IMR-90 (cell line): ENCODE data around the gene PRKCB. TPM values are rescaled to one million over a fixed set of nuclear protein-coding genes. Genes with fewer than 3 reads are reported as not detected.

Experiments
- ATAC-seq: fragments of 200-7000 bp; cut with Tn5 transposase; 2 replicates; pipeline ENCODE4 v1.9.1; 2020; ENCODE audit warnings: low read depth, mild to moderate bottlenecking, moderate library complexity
- BruUV-seq: library from RNA; stranded (reverse); fragments of 400-500 nt; replicated peaks from 2 replicates; lab custom pipeline; 2021; lab: Mats Ljungman, UMichigan
- CTCF ChIA-PET: fragments of 300-600 bp; formaldehyde crosslinking; extraction: SDS; loops from one replicate; lab custom pipeline; 2021; ENCODE audit warnings: antibody characterized with exemption; lab: Yijun Ruan, JAX
- POLR2A ChIA-PET: fragments of 300-600 bp; sonication (Branson Sonifier 250); formaldehyde crosslinking; loops from one replicate; lab custom pipeline; 2022; ENCODE audit warnings: antibody characterized with exemption; ENCODE audit not compliant: unreplicated experiment; lab: Charles Lee
- DNase-seq: peaks from one replicate; pipeline ENCODE4 v3.0.0; 2013
- H2AFZ ChIP-seq: replicated peaks from 2 replicates; pipeline ENCODE3; 2013; ENCODE audit warnings: low read length, mild to moderate bottlenecking; ENCODE audit not compliant: poor library complexity
- H2AK5ac ChIP-seq: 2 replicates; pipeline ENCODE4 v1.6.1; 2013; ENCODE audit warnings: low read depth, low read length, inconsistent platforms
- H2AK9ac ChIP-seq: replicated peaks from 2 replicates; pipeline ENCODE3; 2013; ENCODE audit warnings: mild to moderate bottlenecking, low read depth, low read length, moderate library complexity; ENCODE audit not compliant: poor library complexity
- H2BK120ac ChIP-seq: 2 replicates; pipeline ENCODE4 v1.6.1; 2013; ENCODE audit warnings: low read depth, low read length, inconsistent platforms
- H2BK15ac ChIP-seq: 3 replicates; pipeline ENCODE4 v1.6.1; 2013; ENCODE audit warnings: low read depth, low read length, inconsistent platforms
- H2BK20ac ChIP-seq: 2 replicates; pipeline ENCODE4 v1.6.1; 2013; ENCODE audit warnings: low read depth, mild to moderate bottlenecking, inconsistent platforms, low read length, moderate library complexity
- H2BK5ac ChIP-seq: 2 replicates; pipeline ENCODE4 v1.6.1; 2013; ENCODE audit warnings: mild to moderate bottlenecking, low read depth, low read length, inconsistent platforms; ENCODE audit not compliant: poor library complexity, severe bottlenecking
- H3K14ac ChIP-seq: replicated peaks from 2 replicates; pipeline ENCODE4 v1.6.1; 2013; ENCODE audit warnings: low read depth, low read length, inconsistent platforms
- H3K18ac ChIP-seq: 2 replicates; pipeline ENCODE4 v1.6.1; 2013; ENCODE audit warnings: low read depth, low read length, control low read depth
- H3K23ac ChIP-seq: 2 replicates; pipeline ENCODE4 v1.6.1; 2013; ENCODE audit warnings: low read depth, low read length, inconsistent platforms
- H3K27ac ChIP-seq: 2 replicates; pipeline ENCODE4 v1.5.1; 2013; ENCODE audit warnings: mild to moderate bottlenecking, control low read depth, low read length; ENCODE audit not compliant: insufficient read depth
- H3K27me3 ChIP-seq: 2 replicates; pipeline ENCODE4 v1.6.1; 2013; ENCODE audit warnings: low read length; ENCODE audit not compliant: control insufficient read depth, insufficient read depth
- H3K36me3 ChIP-seq: 2 replicates; pipeline ENCODE4 v1.6.1; 2013; ENCODE audit warnings: low read length, mixed read lengths; ENCODE audit not compliant: control insufficient read depth, insufficient read depth
- H3K4ac ChIP-seq: 2 replicates; pipeline ENCODE4 v1.6.1; 2013; ENCODE audit warnings: low read depth, low read length, inconsistent platforms
- H3K4me1 ChIP-seq: 2 replicates; pipeline ENCODE4 v1.6.1; 2013; ENCODE audit warnings: low read length, mixed read lengths; ENCODE audit not compliant: control insufficient read depth, insufficient read depth
- H3K4me2 ChIP-seq: 2 replicates; pipeline ENCODE4 v1.6.1; 2013; ENCODE audit warnings: low read depth, mild to moderate bottlenecking, control low read depth, low read length, moderate library complexity
- H3K4me3 ChIP-seq: 2 replicates; pipeline ENCODE4 v1.5.1; 2013; ENCODE audit warnings: low read depth, mild to moderate bottlenecking, control low read depth, low read length, moderate library complexity; ENCODE audit not compliant: insufficient read depth
- H3K56ac ChIP-seq: 2 replicates; pipeline ENCODE4 v1.6.1; 2013; ENCODE audit warnings: low read length, inconsistent platforms; ENCODE audit not compliant: insufficient read depth; ENCODE audit errors: extremely low read depth
- H3K79me1 ChIP-seq, 2 experiments: 2 replicates each; pipeline ENCODE4 v1.6.1; 2013; ENCODE audit warnings: low read length in 2 of 2, inconsistent platforms in 1 of 2, low read depth in 1 of 2
- H3K9ac ChIP-seq: 2 replicates; pipeline ENCODE4 v1.6.1; 2013; ENCODE audit warnings: low read depth, low read length, control low read depth
- H3K9me1 ChIP-seq: 2 replicates; pipeline ENCODE4 v1.6.1; 2013; ENCODE audit warnings: low read length, inconsistent platforms; ENCODE audit not compliant: insufficient read depth
- H3K9me3 ChIP-seq: 2 replicates; pipeline ENCODE4 v1.6.1; 2013; ENCODE audit warnings: low read length; ENCODE audit not compliant: control insufficient read depth, insufficient read depth
- H4K20me1 ChIP-seq: 2 replicates; pipeline ENCODE4 v1.6.1; 2013; ENCODE audit warnings: low read length, inconsistent platforms; ENCODE audit not compliant: insufficient read depth
- H4K5ac ChIP-seq: 2 replicates; pipeline ENCODE4 v1.6.1; 2013; ENCODE audit warnings: mild to moderate bottlenecking, low read depth, low read length, control low read depth
- H4K8ac ChIP-seq, 2 experiments: 2 replicates each; pipeline ENCODE4 v1.6.1; 2013; ENCODE audit warnings: low read depth in 2 of 2, low read length in 2 of 2, control low read depth in 1 of 2, inconsistent platforms in 1 of 2
- H4K91ac ChIP-seq: 2 replicates; pipeline ENCODE4 v1.6.1; 2013; ENCODE audit warnings: low read depth, low read length, inconsistent platforms; ENCODE audit not compliant: insufficient read depth
- BHLHE40 ChIP-seq: fragments of 150-350 bp; IDR thresholded peaks from 2 replicates; pipeline ENCODE4 v1.6.1; 2016; ENCODE audit warnings: mild to moderate bottlenecking, low read depth, low read length
- CEBPB ChIP-seq: IDR thresholded peaks from 2 replicates; pipeline ENCODE4 v1.6.1; 2012; ENCODE audit warnings: low read depth, low read length, improper control_type of control experiment
- CHD1 ChIP-seq: IDR thresholded peaks from 2 replicates; pipeline ENCODE4 v1.6.1; 2012; ENCODE audit warnings: low read depth, low read length, improper control_type of control experiment
- MAZ ChIP-seq: IDR thresholded peaks from 2 replicates; pipeline ENCODE4 v1.6.1; 2012; ENCODE audit warnings: low read depth, mild to moderate bottlenecking, low read length, improper control_type of control experiment, moderate library complexity, borderline replicate concordance
- NFE2L2 ChIP-seq: fragments of 150-350 bp; IDR thresholded peaks from 2 replicates; pipeline ENCODE4 v1.6.1; 2016; ENCODE audit warnings: low read depth, mild to moderate bottlenecking, low read length
- RAD21 ChIP-seq: IDR thresholded peaks from 2 replicates; pipeline ENCODE4 v1.6.1; 2012; ENCODE audit warnings: low read length, improper control_type of control experiment
- RCOR1 ChIP-seq: IDR thresholded peaks from 2 replicates; pipeline ENCODE4 v1.6.1; 2012; ENCODE audit warnings: mild to moderate bottlenecking, low read length, improper control_type of control experiment; ENCODE audit not compliant: insufficient replicate concordance
- SMC3 ChIP-seq: fragments of 150-350 bp; IDR thresholded peaks from 2 replicates; pipeline ENCODE4 v1.6.1; 2016; ENCODE audit warnings: low read depth, mild to moderate bottlenecking, antibody characterized with exemption, low read length, moderate library complexity
- dilution Hi-C: fragments of 300-500 bp; cut with HindIII; formaldehyde crosslinking; loops from one replicate; pipeline ENCODE4 v1.14.3; 2018; ENCODE audit warnings: low sequenced_read_pairs; ENCODE audit not compliant: unreplicated experiment
- in situ Hi-C: fragments of 300-500 bp; cut with MboI; formaldehyde crosslinking; loops from 3 replicates; pipeline ENCODE4 v1.14.3; 2019; ENCODE audit warnings: low sequenced_read_pairs, inconsistent platforms, mixed read lengths
- intact Hi-C: fragments of 100-400 bp; cut with micrococcal nuclease; formaldehyde crosslinking; loops from 2 replicates; pipeline ENCODE4 v1.10.0; 2022
- polyA plus RNA-seq, 3 experiments: library from polyadenylated mRNA; depleted of rRNA; stranded (reverse); fragments of >200 nt; gene quantifications; 2 replicates each; pipeline ENCODE4 v1.2.3, GENCODE V29; 2012; ENCODE audit warnings: low replicate concordance in 1 of 3
- total RNA-seq: library from RNA; depleted of rRNA; stranded (reverse); fragments of >200 nt; gene quantifications from 2 replicates; pipeline ENCODE4 v1.2.3, GENCODE V29; 2012
- TF ChIP-seq, protein P1 (sequence below): fragments of 150-350 bp; IDR thresholded peaks from 2 replicates; pipeline ENCODE4 v1.6.1; 2016; ENCODE audit warnings: low read depth, mild to moderate bottlenecking, low read length, moderate library complexity, borderline replicate concordance
- TF ChIP-seq, protein P2 (sequence below): conservative IDR thresholded peaks from 2 replicates; pipeline ENCODE4 v1.5.1; 2012; ENCODE audit warnings: mild to moderate bottlenecking, low read depth, low read length, improper control_type of control experiment

Gene PRKCB
- total and polyA plus RNA-seq, 2 of the 4 experiments (the other 2 are of a cell fraction) = under 0.01 TPM; not detected in 1

DNA sequence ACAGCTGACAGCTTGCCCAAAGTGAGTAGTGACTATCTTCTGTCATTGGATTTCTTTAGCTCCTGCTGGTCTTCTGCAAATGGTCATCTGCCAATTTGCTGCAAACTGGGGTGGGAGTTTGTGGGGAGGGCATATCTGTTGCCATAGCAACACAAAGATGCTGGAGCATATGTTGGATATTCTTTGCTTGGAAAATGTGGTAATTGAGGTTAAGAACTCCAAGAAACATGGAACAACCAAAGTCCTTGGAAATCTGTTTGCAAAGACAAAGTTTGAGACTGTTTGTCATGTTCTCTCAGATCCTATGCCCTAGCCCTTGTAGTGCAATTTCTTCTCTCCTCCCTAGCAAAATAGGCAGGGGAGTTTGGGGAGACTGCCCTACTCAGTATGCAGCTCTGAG lies 155.3 kb downstream of the PRKCB start:
- no peak overlapping the region for H3K56ac ChIP-seq
- H2AFZ ChIP-seq = no peak overlapping the region
- no TSS peak for BruUV-seq
- no peaks in the 10 kb centered on the region for H3K9me1 ChIP-seq
- no peak overlapping the region for H3K4ac ChIP-seq
- no peaks in the 10 kb centered on the region for H3K27me3 ChIP-seq
- H4K5ac ChIP-seq = no peak overlapping the region
- no peak overlapping the region for H2BK120ac ChIP-seq
- no peak overlapping the region for H2AK5ac ChIP-seq
- no peak overlapping the region for H3K4me2 ChIP-seq
- no peak for ATAC-seq
- H2BK15ac ChIP-seq = no peak overlapping the region
- H3K27ac ChIP-seq = no peak overlapping the region
- TF ChIP-seq RAD21 (no peak), RCOR1 (no peak), NFE2L2 (no peak), CHD1 (no peak), MAZ (no peak), CEBPB (no peak), SMC3 (no peak), BHLHE40 (no peak)
- TF ChIP-seq, protein P1, sequence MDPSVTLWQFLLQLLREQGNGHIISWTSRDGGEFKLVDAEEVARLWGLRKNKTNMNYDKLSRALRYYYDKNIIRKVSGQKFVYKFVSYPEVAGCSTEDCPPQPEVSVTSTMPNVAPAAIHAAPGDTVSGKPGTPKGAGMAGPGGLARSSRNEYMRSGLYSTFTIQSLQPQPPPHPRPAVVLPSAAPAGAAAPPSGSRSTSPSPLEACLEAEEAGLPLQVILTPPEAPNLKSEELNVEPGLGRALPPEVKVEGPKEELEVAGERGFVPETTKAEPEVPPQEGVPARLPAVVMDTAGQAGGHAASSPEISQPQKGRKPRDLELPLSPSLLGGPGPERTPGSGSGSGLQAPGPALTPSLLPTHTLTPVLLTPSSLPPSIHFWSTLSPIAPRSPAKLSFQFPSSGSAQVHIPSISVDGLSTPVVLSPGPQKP = no peak
- TF ChIP-seq, protein P2, sequence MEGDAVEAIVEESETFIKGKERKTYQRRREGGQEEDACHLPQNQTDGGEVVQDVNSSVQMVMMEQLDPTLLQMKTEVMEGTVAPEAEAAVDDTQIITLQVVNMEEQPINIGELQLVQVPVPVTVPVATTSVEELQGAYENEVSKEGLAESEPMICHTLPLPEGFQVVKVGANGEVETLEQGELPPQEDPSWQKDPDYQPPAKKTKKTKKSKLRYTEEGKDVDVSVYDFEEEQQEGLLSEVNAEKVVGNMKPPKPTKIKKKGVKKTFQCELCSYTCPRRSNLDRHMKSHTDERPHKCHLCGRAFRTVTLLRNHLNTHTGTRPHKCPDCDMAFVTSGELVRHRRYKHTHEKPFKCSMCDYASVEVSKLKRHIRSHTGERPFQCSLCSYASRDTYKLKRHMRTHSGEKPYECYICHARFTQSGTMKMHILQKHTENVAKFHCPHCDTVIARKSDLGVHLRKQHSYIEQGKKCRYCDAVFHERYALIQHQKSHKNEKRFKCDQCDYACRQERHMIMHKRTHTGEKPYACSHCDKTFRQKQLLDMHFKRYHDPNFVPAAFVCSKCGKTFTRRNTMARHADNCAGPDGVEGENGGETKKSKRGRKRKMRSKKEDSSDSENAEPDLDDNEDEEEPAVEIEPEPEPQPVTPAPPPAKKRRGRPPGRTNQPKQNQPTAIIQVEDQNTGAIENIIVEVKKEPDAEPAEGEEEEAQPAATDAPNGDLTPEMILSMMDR = no peak
- H3K4me3 ChIP-seq = no peak overlapping the region
- H2BK5ac ChIP-seq = no peak overlapping the region
- no peak overlapping the region for H2BK20ac ChIP-seq
- no peak for DNase-seq
- H4K8ac ChIP-seq = no peak overlapping the region
- ChIA-PET POLR2A (no interaction called here), CTCF (no interaction called here)
- no peaks in the 10 kb centered on the region for H3K4me1 ChIP-seq
- H3K36me3 ChIP-seq = no peaks in the 10 kb centered on the region
- H3K23ac ChIP-seq = no peak overlapping the region
- H3K9ac ChIP-seq = no peak overlapping the region
- in situ Hi-C loops = no loop called here
- H2AK9ac ChIP-seq = no peak overlapping the region
- no peaks in the 10 kb centered on the region for H3K79me1 ChIP-seq
- no peak overlapping the region for H3K18ac ChIP-seq
- H4K20me1 ChIP-seq = no peaks in the 10 kb centered on the region
- no peak overlapping the region for H4K91ac ChIP-seq
- intact Hi-C loops = no loop called here
- dilution Hi-C loops = no loop called here
- no peaks in the 10 kb centered on the region for H3K9me3 ChIP-seq
- no peak overlapping the region for H3K14ac ChIP-seq
